Measurements from ENCODE around the gene MOBP.

Gene MOBP

DNA sequence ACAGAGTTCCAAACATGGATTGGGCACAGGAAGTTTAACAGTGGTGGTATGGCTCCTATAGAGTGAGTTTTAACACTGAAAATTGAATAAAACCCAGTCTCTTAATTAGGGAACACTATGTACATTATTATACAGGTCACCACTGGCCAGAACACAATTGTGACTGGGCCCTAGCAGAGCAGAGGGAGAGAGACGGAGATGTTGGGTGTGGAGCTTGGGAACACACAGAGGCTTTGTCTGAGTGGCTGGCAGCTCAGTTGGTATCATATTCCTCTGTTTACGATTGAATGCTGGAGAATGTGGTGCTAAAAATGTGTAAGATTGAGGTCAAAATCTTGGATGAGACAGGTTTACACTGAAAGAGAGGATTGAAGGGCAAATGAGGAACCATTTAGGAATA lies 6.8 kb upstream of the MOBP start:
- Histone ChIP-seq H3K4me3 (ENCODE audit: low read length) (no peak overlapping the region), H3K9me2 (replicated peaks; ENCODE audit: control insufficient read depth, low read length) (no peaks in the 10 kb centered on the region), H3K4me2 (ENCODE audit: low read length) (no peak overlapping the region), H3F3A (ENCODE audit: control insufficient read depth, insufficient read depth) (no peaks in the 10 kb centered on the region), H3K27me3 (ENCODE audit: control insufficient read depth, low read length) (no peaks in the 10 kb centered on the region), H3K79me2 (ENCODE audit: control insufficient read depth, low read length) (no peaks in the 10 kb centered on the region), H3K4me1 (ENCODE audit: control insufficient read depth, low read length) (no peaks in the 10 kb centered on the region), H4K20me1 (ENCODE audit: control insufficient read depth, insufficient read depth, low read depth, low read length) (no peaks in the 10 kb centered on the region), H3K27ac (ENCODE audit: low read depth, low read length) (no peak overlapping the region), H3K36me3 (ENCODE audit: control insufficient read depth, low read length) (no peaks in the 10 kb centered on the region), H3K9me3 (ENCODE audit: control insufficient read depth, insufficient read depth, low read length) (no peaks in the 10 kb centered on the region)
- TF ChIP-seq EZH2phosphoT487 (IDR thresholded peaks at IDR 0.05; ENCODE audit: borderline replicate concordance, low read length) (no peak), CTCF (IDR thresholded peaks at IDR 0.05; ENCODE audit: low read depth, low read length, poor library complexity, severe bottlenecking) (no peak)

DNA sequence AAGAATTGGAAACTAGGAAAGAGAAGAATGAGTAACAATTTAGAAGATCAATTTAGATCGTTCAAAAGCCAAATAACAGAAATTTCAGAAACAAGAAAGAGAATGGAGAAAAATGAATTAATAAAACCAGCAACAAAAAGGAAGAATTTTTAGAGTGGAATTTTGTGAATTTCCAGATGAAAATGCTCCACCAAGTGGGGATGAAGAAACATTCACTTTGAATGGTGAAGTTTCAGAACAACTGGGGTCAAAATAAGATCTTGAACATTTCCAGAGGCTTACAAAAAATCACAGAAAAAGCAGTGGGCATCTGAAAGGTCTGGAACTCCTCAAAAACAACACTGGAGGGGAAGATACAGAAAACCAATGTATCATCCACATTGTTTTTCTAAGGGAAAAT lies 4.2 kb upstream of the MOBP start:
- TF ChIP-seq EZH2phosphoT487 (IDR thresholded peaks at IDR 0.05; ENCODE audit: borderline replicate concordance, low read length) = no peak
- TF ChIP-seq CTCF (IDR thresholded peaks at IDR 0.05; ENCODE audit: low read depth, low read length, poor library complexity, severe bottlenecking) = no peak
- Histone ChIP-seq H4K20me1 (ENCODE audit: control insufficient read depth, insufficient read depth, low read depth, low read length) (no peaks in the 10 kb centered on the region), H3K9me3 (ENCODE audit: control insufficient read depth, insufficient read depth, low read length) (no peaks in the 10 kb centered on the region), H3K4me3 (ENCODE audit: low read length) (no peak overlapping the region), H3F3A (ENCODE audit: control insufficient read depth, insufficient read depth) (no peaks in the 10 kb centered on the region), H3K36me3 (ENCODE audit: control insufficient read depth, low read length) (no peaks in the 10 kb centered on the region), H3K4me2 (ENCODE audit: low read length) (no peak overlapping the region), H3K4me1 (ENCODE audit: control insufficient read depth, low read length) (no peaks in the 10 kb centered on the region), H3K79me2 (ENCODE audit: control insufficient read depth, low read length) (no peaks in the 10 kb centered on the region), H3K27ac (ENCODE audit: low read depth, low read length) (no peak overlapping the region), H3K27me3 (ENCODE audit: control insufficient read depth, low read length) (no peaks in the 10 kb centered on the region), H3K9me2 (replicated peaks; ENCODE audit: control insufficient read depth, low read length) (no peaks in the 10 kb centered on the region)

- H3K79me2 ChIP-seq (ENCODE audit: control insufficient read depth, low read length) = no peaks in the 10 kb centered on the region
- H4K20me1 ChIP-seq (ENCODE audit: control insufficient read depth, insufficient read depth, low read depth, low read length) = no peaks in the 10 kb centered on the region
- H3K27ac ChIP-seq (ENCODE audit: low read depth, low read length) = no peak overlapping the region
- no peak overlapping the region for H3K4me3 ChIP-seq (ENCODE audit: low read length)
- no peak for TF ChIP-seq CTCF (IDR thresholded peaks at IDR 0.05; ENCODE audit: low read depth, low read length, poor library complexity, severe bottlenecking)
- no peak for TF ChIP-seq EZH2phosphoT487 (IDR thresholded peaks at IDR 0.05; ENCODE audit: borderline replicate concordance, low read length)
- H3K4me2 ChIP-seq (ENCODE audit: low read length) = no peak overlapping the region
- no peaks in the 10 kb centered on the region for H3K9me3 ChIP-seq (ENCODE audit: control insufficient read depth, insufficient read depth, low read length)
- no peaks in the 10 kb centered on the region for H3K4me1 ChIP-seq (ENCODE audit: control insufficient read depth, low read length)
- H3K36me3 ChIP-seq (ENCODE audit: control insufficient read depth, low read length) = no peaks in the 10 kb centered on the region
- no peaks in the 10 kb centered on the region for H3K27me3 ChIP-seq (ENCODE audit: control insufficient read depth, low read length)
- H3F3A ChIP-seq (ENCODE audit: control insufficient read depth, insufficient read depth) = no peaks in the 10 kb centered on the region
- H3K9me2 ChIP-seq (replicated peaks; ENCODE audit: control insufficient read depth, low read length) = no peaks in the 10 kb centered on the region
Observed at GRCh38 chr3:39466988-39467387, 492 bp upstream of the MOBP start.

DNA sequence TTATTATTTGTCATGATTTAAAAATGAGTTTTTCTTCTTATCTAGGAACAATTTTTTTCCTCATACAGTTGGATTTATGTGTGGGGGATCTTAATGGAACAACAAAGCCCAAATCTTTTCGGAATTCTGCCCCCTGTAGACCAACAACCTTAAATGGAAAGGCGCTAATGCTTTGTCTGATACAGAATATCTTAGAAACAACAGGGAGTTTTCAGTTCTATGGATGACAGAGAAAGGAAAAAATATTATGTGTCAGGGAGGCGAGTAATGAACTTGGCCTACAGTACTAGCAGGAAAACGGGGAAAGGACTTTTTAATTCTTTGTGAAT lies 592 bp downstream of the MOBP start:
- Histone ChIP-seq H3K9me3 (ENCODE audit: control insufficient read depth, insufficient read depth, low read length) (no peaks in the 10 kb centered on the region), H3K27ac (ENCODE audit: low read depth, low read length) (no peak overlapping the region), H3K9me2 (replicated peaks; ENCODE audit: control insufficient read depth, low read length) (no peaks in the 10 kb centered on the region), H3K4me1 (ENCODE audit: control insufficient read depth, low read length) (no peaks in the 10 kb centered on the region), H3F3A (ENCODE audit: control insufficient read depth, insufficient read depth) (no peaks in the 10 kb centered on the region), H3K36me3 (ENCODE audit: control insufficient read depth, low read length) (no peaks in the 10 kb centered on the region), H3K4me3 (ENCODE audit: low read length) (no peak overlapping the region), H3K4me2 (ENCODE audit: low read length) (no peak overlapping the region), H4K20me1 (ENCODE audit: control insufficient read depth, insufficient read depth, low read depth, low read length) (no peaks in the 10 kb centered on the region), H3K79me2 (ENCODE audit: control insufficient read depth, low read length) (no peaks in the 10 kb centered on the region), H3K27me3 (ENCODE audit: control insufficient read depth, low read length) (no peaks in the 10 kb centered on the region)
- TF ChIP-seq CTCF (IDR thresholded peaks at IDR 0.05; ENCODE audit: low read depth, low read length, poor library complexity, severe bottlenecking) (no peak), EZH2phosphoT487 (IDR thresholded peaks at IDR 0.05; ENCODE audit: borderline replicate concordance, low read length) (no peak)
